RWPE1 (cell line): ENCODE data around the gene LLGL2.

Experiments used
- CTCF ChIA-PET: fragments of 350-600 bp; sonication (Branson Sonifier 250); formaldehyde crosslinking; extraction: SDS; loops from one replicate; lab custom pipeline; 2021; lab: Yijun Ruan, JAX
- POLR2A ChIA-PET: fragments of 400-600 bp; formaldehyde crosslinking; extraction: SDS; loops from one replicate; lab custom pipeline; 2020; ENCODE audit warnings: antibody characterized with exemption; ENCODE audit not compliant: low non-redundant PET; lab: Yijun Ruan, JAX
- DNase-seq: peaks from one replicate; pipeline ENCODE4 v3.0.0; 2012; ENCODE audit warnings: low spot score
- H3K27ac ChIP-seq: fragments of 450-650 bp; 2 replicates; pipeline ENCODE4 v1.5.1; 2017
- TF ChIP-seq, protein P1 (sequence below): fragments of 450-650 bp; conservative IDR thresholded peaks from 2 replicates; pipeline ENCODE4 v1.5.1; 2017; ENCODE audit warnings: low read depth, mild to moderate bottlenecking

The LLGL2 gene

DNA sequence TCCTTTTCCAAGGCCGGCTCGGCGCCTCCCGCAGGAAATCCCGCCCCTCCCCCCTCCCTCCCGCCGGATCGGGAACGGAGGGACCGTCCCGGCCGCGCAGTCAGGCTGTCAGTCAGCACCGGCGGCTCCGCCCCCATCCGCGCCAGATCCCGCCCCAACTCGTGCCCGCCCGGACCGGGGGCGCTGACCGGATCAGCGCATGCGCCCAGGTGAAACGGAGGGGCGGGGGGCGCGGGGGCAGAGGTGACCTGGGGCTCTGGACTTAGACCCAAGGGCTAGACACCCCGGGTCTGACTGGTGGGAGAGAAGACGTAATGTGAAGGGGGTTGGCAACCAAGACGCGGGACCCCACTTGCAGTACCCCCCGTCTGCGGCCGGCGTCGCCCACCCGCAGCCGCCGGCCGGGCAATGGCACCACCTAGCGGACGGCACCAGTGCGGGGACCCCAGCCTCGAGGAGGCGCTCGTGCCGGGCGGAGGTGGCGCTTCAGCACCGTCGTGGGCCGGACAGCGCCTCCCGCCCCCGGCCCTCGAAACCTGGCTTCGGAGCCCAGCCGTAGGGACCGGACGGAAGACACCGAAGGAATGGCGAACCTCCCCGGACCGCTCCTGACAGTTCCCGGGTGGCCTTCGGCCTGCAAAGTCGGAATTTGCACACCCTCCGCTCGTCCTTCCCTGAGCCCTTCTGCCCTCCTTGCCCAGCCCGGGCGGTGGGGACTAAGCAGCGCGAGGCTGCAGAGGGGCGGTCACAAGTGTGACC, 9.8 kb upstream of the LLGL2 start, which contains the start of gene CASKIN2:
Gene CASKIN2, minus strand, starts transcription at position 42 of the 759 bp plus-strand sequence. CDS start 1,733 bp downstream, outside the sequence.
- CTCF ChIA-PET = interaction anchor here (0.6 to 1.2 kb wide), 7 partner anchors 49 to 465 kb away, joined by 3 to 4 read pairs (median 4); partner anchors contain the start of gene SMIM5
- peak within 1 kb of the TSS; percentile 86 for H3K27ac ChIP-seq
- TF ChIP-seq, protein P1, sequence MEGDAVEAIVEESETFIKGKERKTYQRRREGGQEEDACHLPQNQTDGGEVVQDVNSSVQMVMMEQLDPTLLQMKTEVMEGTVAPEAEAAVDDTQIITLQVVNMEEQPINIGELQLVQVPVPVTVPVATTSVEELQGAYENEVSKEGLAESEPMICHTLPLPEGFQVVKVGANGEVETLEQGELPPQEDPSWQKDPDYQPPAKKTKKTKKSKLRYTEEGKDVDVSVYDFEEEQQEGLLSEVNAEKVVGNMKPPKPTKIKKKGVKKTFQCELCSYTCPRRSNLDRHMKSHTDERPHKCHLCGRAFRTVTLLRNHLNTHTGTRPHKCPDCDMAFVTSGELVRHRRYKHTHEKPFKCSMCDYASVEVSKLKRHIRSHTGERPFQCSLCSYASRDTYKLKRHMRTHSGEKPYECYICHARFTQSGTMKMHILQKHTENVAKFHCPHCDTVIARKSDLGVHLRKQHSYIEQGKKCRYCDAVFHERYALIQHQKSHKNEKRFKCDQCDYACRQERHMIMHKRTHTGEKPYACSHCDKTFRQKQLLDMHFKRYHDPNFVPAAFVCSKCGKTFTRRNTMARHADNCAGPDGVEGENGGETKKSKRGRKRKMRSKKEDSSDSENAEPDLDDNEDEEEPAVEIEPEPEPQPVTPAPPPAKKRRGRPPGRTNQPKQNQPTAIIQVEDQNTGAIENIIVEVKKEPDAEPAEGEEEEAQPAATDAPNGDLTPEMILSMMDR = peak; percentile 99
- POLR2A ChIA-PET = interaction anchor here (0.5 to 1.4 kb wide), 5 partner anchors 9 to 105 kb away, joined by 3 to 13 read pairs (median 3); partner anchors contain the start of gene LLGL2
- DNase-seq = peak; percentile 99

GRCh38 chr17:75516255-75516618, 9.3 kb upstream of the LLGL2 start, which contains the start of gene TSEN54:
TSS of gene TSEN54 (plus strand) at chr17:75516528. CDS start at chr17:75516561, 33 bp downstream.
- ChIA-PET POLR2A (interaction anchor here (0.5 to 1.4 kb wide), 5 partner anchors 9 to 105 kb away, joined by 3 to 13 read pairs (median 3); partner anchors contain the start of gene LLGL2), CTCF (interaction anchor here (0.6 to 1.0 kb wide), 7 partner anchors 49 to 464 kb away, joined by 3 to 4 read pairs (median 4); partner anchors contain the start of gene SMIM5)
- peak; percentile 87 for DNase-seq
- TF ChIP-seq, protein P1 = no peak
- H3K27ac ChIP-seq = peak within 1 kb of the TSS; percentile 86

DNA sequence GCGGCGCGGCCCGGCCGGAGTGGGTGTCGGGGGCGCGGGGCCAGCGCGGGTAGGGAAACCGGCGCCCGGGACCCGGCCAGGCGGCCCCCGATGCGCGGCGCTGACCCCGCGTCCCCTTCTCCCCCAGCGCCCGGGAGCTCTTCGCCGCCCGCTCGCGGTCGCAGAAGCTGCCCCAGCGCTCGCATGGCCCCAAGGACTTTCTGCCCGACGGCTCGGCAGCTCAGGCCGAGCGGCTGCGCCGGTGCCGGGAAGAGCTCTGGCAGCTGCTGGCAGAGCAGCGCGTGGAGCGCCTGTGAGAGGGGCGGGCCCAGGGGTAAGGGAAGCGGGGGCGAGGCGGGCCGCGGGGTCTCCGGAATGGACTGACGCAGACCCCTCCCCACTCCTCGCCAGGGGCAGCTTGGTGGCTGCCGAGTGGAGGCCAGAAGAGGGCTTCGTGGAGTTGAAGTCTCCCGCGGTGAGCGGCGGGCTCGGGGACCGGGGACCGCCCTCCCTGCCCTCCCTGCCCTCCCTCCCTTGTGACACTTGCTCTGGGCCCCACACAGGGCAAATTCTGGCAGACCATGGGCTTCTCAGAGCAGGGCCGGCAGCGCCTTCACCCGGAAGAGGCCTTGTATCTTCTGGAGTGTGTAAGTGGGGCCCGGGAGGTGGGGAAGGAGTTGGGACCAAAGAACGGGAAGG, 8.7 kb upstream of the LLGL2 start:
- no peak for DNase-seq
- TF ChIP-seq, protein P1 = no peak
- POLR2A ChIA-PET = interaction anchor here (0.6 to 1.4 kb wide), 4 partner anchors 8 to 18 kb away, joined by 3 to 13 read pairs (median 4); partner anchors contain the start of gene LLGL2
- CTCF ChIA-PET = interaction anchor here (0.6 to 1.0 kb wide), 8 partner anchors 48 to 463 kb away, joined by 3 to 6 read pairs (median 4); partner anchors contain the start of gene SMIM5
- H3K27ac ChIP-seq = peak overlapping the region; percentile 86

GRCh38 chr17:75517297-75517865, 8.1 kb upstream of the LLGL2 start:
- no peak for DNase-seq
- CTCF ChIA-PET = interaction anchor here (0.6 to 1.0 kb wide), 4 partner anchors 117 to 345 kb away, joined by 3 to 10 read pairs (median 6); no protein-coding TSS in a partner anchor
- H3K27ac ChIP-seq = peak overlapping the region; percentile 86
- POLR2A ChIA-PET = interaction anchor here (1.4 kb wide), 2 partner anchors 8 to 9 kb away, joined by 3 to 13 read pairs; partner anchors contain the start of gene LLGL2
- TF ChIP-seq, protein P1 = no peak

DNA sequence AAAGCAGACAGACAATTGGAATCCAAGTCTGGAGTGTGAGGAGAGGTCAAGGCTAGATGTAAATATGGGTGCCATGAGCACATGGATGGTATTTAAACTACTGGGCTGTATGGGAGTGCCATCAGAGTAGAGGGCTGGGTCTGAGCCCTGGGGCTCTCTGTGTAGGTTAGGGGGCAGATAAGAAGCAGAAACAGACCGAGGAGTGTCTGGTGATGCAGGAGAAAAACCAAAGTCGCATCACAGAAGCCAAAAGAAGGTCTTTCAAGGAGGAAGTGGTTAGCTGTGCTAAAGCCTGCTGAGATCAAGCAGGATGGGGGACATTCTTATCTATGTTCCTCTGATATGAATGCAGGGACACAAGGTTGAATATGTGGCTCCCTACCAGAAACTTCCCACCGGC, 7.3 kb upstream of the LLGL2 start:
- ChIA-PET CTCF (interaction anchor here (0.6 to 0.9 kb wide), 5 partner anchors 18 to 761 kb away, joined by 3 to 6 read pairs (median 4); no protein-coding TSS in a partner anchor), POLR2A (no interaction called here)
- TF ChIP-seq, protein P1 = no peak
- no peak for DNase-seq
- no peak overlapping the region for H3K27ac ChIP-seq
